Skin epidermis (tissue), 12 donors: ENCODE measurements around the gene ELOVL2.
"Not testable (repeated sequence)": the region's sequence is repeated elsewhere in the genome, so short reads cannot be mapped to it uniquely, and the experiment has no call there.

ENCODE experiments used
- H3K27ac ChIP-seq, 21 experiments: fragments of 200-600 bp; sonication (generic) in 11 of 21; one replicate each; pipeline ENCODE4 v1.5.0; 2020; ENCODE audit warnings: mild to moderate bottlenecking in 3 of 21, inconsistent platforms in 2 of 21, moderate library complexity in 2 of 21
- H3K4me3 ChIP-seq, 7 experiments: fragments of 200-600 bp; sonication (generic) in 2 of 7; one replicate each; pipeline ENCODE4 v1.5.0; 2020; ENCODE audit warnings: inconsistent platforms in 2 of 7, mild to moderate bottlenecking in 2 of 7, moderate library complexity in 1 of 7

ELOVL2 gene

DNA sequence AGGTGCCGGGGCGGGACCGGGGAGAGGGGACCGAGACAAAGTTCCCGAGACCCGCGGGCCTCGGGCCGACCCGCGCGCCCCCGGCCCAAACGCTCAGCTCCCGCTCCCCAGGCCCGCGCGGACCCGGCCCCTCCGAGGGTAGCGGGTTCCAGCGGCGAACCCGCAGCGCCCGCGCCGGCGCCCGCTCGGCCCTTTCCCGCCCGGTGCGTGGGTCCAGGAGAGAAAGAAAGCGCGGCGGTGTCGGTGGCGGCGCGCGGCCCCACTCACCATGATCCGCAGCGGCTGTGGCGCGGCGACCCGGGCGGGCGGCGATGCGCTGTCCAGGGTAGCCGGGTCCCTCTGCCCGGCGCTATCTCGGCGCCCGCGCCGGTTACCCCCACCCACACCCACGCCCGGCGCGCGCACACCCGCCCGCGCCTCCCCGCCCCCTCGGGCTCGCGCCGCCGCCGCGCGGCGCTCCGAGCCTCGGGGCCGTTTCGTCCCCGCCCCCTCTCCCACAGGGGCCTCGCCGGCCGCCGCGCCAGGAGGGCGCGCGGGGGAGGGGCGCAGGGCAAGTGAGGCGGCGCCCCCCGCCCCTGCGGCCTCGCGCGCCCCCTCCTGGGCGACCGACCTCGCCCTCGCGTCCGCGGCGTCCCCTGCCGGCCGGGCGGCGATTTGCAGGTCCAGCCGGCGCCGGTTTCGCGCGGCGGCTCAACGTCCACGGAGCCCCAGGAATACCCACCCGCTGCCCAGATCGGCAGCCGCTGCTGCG lies at the start of gene ELOVL2:
Gene ELOVL2, minus strand, starts transcription at position 345 of the 751 bp plus-strand sequence. Its CDS starts 75 bp downstream, at position 270.
- no peak within 1 kb of the TSS for H3K27ac ChIP-seq
- H3K4me3 ChIP-seq = peak within 1 kb of the TSS; percentile 31 to 56 (median 43)

GRCh38 chr6:11093376-11093625 lies 49.2 kb upstream of the ELOVL2 start:
- peak overlapping the region; percentile 73 to 99 (median 88) for H3K4me3 ChIP-seq
- peak overlapping the region in 20 of 21 experiments; percentile 92 to 99 (median 98) for H3K27ac ChIP-seq

- H3K4me3 ChIP-seq = peak overlapping the region; percentile 73 to 99 (median 88)
- peak overlapping the region in 20 of 21 experiments; percentile 92 to 99 (median 98) for H3K27ac ChIP-seq
Measured at GRCh38 chr6:11092668-11093375, 48.7 kb upstream of the ELOVL2 start.

DNA sequence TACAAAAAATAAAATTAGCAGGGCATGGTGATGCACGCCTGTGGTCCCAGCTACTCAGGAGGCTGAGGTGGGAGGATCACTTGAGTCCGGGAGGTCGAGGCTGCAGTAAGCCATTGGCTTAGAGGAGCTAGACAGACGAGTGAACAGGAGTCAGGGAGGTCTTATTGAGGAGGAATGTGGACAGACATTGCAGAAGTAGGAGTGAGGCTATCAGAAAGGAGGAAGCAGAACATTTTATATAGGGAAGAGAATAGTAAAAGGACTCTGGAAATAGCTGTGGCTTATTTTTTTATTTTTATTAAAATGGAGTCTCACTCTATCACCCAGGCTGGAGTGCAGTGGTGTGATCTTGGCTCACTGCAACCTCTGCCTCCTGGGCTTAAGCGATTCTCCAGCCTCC lies 47.0 kb upstream of the ELOVL2 start:
- not testable (repeated sequence) for H3K4me3 ChIP-seq, H3K27ac ChIP-seq

- no peak overlapping the region for H3K4me3 ChIP-seq
Measured at GRCh38 chr6:11089695-11090094, 45.6 kb upstream of the ELOVL2 start.

GRCh38 chr6:11087141-11087812 lies 43.2 kb upstream of the ELOVL2 start:
- H3K27ac ChIP-seq, H3K4me3 ChIP-seq: not testable (repeated sequence)

More at GRCh38 chr6:11089695-11090094, 45.6 kb upstream of the ELOVL2 start:
- H3K27ac ChIP-seq = no peak overlapping the region

- Histone ChIP-seq H3K27ac (no peak overlapping the region), H3K4me3 (no peak overlapping the region)
Measured at GRCh38 chr6:11085758-11086435, 41.8 kb upstream of the ELOVL2 start.

GRCh38 chr6:11083956-11084355 lies 39.9 kb upstream of the ELOVL2 start:
- Histone ChIP-seq H3K4me3 (no peak overlapping the region), H3K27ac (no peak overlapping the region)

DNA sequence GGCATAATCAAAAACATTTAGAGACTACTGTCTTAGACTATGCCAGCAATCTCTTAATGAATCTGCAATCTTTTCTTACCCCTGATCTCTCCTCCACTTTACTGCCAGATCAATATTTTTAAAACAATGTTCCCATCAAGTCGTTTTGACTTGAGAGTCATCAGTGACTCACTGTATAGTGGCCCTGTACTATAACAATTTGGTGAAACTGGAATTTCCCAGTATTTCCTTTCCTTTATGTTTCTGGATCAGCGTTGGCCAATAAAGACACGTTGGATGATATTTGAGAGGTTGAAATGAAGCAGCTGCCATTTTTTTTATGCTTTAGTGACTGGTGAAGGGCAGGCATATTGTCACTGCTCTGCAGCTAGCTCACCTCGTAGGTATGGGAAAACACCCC lies 39.4 kb upstream of the ELOVL2 start:
- H3K4me3 ChIP-seq = no peak overlapping the region

DNA sequence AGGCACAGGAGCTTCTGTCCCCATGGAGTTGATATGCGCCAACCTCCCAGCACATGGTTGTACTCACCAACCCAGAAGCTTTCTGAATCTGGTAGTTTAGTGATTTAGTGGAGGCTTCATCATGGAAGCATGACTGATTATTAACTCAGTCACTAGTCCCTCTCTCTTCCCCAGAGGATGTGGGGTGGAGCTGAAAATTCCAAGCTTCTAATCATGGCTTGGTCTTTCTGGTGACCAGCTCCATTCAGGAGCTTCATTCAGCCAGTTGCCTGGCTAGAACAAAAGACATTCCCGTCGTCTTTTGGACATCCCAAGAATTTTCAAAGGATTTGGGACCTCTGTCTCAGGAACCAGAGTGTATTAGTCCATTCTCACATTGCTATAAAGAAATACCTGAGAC lies 36.2 kb upstream of the ELOVL2 start:
- H3K27ac ChIP-seq = no peak overlapping the region
- H3K4me3 ChIP-seq = no peak overlapping the region

More for the DNA sequence above, 39.4 kb upstream of the ELOVL2 start:
- no peak overlapping the region for H3K27ac ChIP-seq

DNA sequence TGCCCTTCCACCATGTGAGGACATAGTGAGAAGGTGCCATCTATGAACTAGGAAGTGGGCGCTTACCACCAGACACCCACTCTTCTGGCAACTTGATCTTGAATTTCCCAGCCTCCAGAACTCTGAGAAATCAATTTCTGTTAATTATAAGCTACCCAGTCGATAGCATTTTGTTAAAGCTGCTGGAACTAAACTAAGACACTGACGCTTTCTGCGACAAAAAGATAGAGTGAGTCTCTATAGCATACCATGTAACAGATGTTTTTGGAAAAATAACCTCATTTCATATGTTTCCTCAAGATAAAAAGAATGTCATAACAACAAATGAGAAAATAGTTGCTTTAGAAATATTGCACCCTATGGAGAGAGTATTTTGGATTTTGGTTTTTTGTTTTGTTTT lies 34.2 kb upstream of the ELOVL2 start:
- H3K27ac ChIP-seq = no peak overlapping the region
- H3K4me3 ChIP-seq = no peak overlapping the region

DNA sequence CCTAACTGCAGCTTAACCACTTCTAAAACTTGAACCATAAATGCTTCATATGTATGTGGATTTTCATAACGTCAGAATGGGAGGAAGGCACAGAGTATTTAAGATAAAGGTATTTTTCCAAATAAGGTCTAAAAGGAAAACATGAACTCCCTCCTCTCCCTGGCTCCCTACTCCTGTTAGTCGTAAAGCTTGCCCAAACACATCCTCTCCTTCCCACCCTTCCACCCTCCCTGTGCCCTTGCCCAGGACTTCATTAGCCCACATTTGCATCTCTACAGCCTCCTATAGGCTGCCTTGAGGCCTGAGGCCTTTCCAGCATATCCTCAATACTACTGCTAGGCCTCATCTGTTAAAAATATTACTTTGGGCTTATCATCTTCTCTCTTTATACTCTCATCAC lies 32.4 kb upstream of the ELOVL2 start:
- no peak overlapping the region for H3K4me3 ChIP-seq
- no peak overlapping the region for H3K27ac ChIP-seq

GRCh38 chr6:11072101-11072500 lies 28.0 kb upstream of the ELOVL2 start:
- no peak overlapping the region for H3K27ac ChIP-seq
- no peak overlapping the region for H3K4me3 ChIP-seq

DNA sequence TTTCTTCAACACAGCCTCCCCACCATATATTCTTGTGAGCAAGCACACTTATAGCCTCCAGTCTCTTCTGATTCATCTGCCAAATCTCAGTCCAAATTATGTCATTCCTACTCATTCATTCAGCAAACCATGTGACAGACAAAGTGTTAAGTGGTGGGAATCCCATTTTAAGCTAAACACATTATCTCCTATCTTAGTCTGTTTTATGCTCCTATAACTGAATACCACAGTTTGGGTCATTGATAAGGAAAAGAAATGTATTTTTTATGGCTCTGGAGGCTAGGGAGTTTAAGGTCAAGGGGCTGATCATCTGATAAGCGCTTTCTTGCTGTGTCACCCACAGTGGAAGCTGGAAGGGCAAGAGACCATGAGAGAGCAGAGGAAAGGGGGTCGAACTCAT lies 25.7 kb upstream of the ELOVL2 start:
- Histone ChIP-seq H3K27ac (no peak overlapping the region), H3K4me3 (no peak overlapping the region)

DNA sequence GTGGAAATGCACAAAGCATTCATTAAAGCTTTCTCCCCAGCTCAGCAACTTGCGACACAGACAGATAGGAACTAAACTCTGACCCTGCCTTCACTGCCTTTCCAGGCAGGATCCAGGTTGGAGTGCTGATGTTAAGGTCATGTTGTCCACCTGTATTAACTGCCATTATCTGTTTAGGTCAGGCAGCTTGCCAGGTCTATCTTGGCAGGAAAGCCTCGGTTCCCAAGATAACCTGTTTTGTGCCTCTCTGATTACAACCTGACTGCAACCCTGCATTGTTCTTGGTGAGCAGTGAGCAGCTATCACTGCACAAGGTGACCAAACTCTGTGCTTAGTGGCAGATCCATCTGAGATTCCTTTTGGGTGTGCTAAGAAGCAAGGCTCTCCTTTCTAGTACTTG lies 23.2 kb upstream of the ELOVL2 start:
- Histone ChIP-seq H3K27ac (no peak overlapping the region), H3K4me3 (no peak overlapping the region)

- no peak overlapping the region for H3K27ac ChIP-seq
- H3K4me3 ChIP-seq = no peak overlapping the region
Measured at GRCh38 chr6:11066505-11067347, 22.6 kb upstream of the ELOVL2 start.

DNA sequence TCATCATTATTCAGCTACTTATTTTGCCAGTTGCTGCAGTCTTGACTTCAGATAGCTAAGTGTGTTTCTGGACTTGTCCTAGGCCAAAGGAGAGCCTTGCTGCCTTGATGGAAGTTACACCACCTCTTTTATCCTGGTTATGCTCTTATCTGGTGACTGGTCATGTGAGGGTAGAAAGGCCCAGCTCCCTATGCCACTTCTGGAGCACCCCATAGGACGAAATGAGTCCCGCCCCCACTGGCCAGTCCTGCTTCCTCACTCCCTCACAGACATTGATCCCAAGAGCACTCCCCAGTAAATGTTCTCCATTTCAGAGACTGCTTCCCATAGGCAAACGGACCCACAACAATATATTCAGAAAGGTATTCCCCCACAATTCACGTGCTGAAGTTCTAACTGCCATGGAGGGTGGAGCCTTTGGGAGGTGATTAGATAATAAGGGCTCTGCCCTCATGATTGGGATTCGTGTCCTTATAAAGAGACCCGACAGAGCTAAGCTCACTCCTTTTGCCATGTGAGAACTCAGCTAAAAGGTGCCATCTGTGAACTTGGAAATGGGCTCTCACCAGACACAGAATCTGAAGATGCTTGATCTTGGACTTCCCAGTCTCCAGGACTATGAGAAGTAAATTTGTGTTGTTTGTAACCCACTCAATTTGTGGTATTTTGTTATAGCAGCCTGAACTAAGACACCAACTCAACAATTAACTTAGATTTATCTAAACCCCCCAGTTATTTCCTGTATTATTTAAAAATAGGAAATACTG lies 21.5 kb upstream of the ELOVL2 start:
- no peak overlapping the region for H3K27ac ChIP-seq

DNA sequence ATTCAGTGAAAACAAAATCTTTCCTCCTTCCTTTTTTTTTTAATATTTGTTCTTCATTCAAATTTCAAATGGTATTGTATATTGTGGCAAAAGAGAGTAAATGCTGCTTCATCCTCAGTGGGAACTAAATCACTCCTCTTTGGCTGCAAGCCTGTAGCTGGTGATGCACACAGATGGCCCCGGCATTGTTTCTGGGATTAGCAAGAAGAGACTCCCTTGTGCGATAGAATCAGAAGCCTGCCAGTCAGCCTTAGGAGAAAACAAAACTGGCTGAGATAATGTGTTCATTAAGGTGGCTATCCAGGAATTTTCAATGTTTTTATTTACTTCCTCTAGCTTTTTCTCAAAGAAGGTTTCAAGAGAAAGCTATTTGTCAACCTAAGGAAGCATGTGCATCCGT lies 20.7 kb upstream of the ELOVL2 start:
- H3K27ac ChIP-seq = no peak overlapping the region
- H3K4me3 ChIP-seq = no peak overlapping the region

More for the DNA sequence above, 21.5 kb upstream of the ELOVL2 start:
- H3K4me3 ChIP-seq = no peak overlapping the region

- H3K27ac ChIP-seq = no peak overlapping the region
- no peak overlapping the region for H3K4me3 ChIP-seq
Measured at GRCh38 chr6:11062715-11063114, 18.6 kb upstream of the ELOVL2 start.
